CD8-positive, alpha-beta memory T cell (primary cell): ENCODE data around the gene GLRX. TPM values are rescaled to one million over a fixed set of nuclear protein-coding genes. Genes with fewer than 3 reads are reported as not detected.
"Not testable (repeated sequence)": the region's sequence is repeated elsewhere in the genome, so short reads cannot be mapped to it uniquely, and the experiment has no call there.

Experiments
- CTCF ChIA-PET: fragments of 350-600 bp; sonication (Branson Sonifier 250); formaldehyde crosslinking; loops from one replicate; lab custom pipeline; 2021; ENCODE audit warnings: antibody characterized with exemption; lab: Charles Lee
- POLR2A ChIA-PET: fragments of 350-600 bp; sonication (Branson Sonifier 250); formaldehyde crosslinking; loops from one replicate; lab custom pipeline; 2021; ENCODE audit warnings: antibody characterized with exemption; lab: Charles Lee
- DNase-seq, 5 donors: peaks; one replicate each; pipeline versions ENCODE4 v3.0.0 to v3.0.0-alpha.2; 2020 to 2022; ENCODE audit warnings: mixed read lengths in 1 of 5
- H3K27ac ChIP-seq: one replicate; pipeline ENCODE4 v1.7.0; 2013; ENCODE audit warnings: low read depth, mild to moderate bottlenecking, low read length, moderate library complexity
- H3K27me3 ChIP-seq: 2 replicates; pipeline ENCODE4 v1.7.0; 2013; ENCODE audit warnings: low read length, mild to moderate bottlenecking; ENCODE audit not compliant: insufficient read depth, poor library complexity, severe bottlenecking
- H3K36me3 ChIP-seq: 2 replicates; pipeline ENCODE4 v1.7.0; 2013; ENCODE audit warnings: mild to moderate bottlenecking, low read length, moderate library complexity; ENCODE audit not compliant: insufficient read depth
- H3K4me1 ChIP-seq: 2 replicates; pipeline ENCODE4 v1.7.0; 2013; ENCODE audit warnings: mild to moderate bottlenecking, low read length, moderate library complexity; ENCODE audit not compliant: insufficient read depth
- H3K4me3 ChIP-seq: 2 replicates; pipeline ENCODE4 v1.7.0; 2013; ENCODE audit warnings: mild to moderate bottlenecking, low read length
- H3K9me3 ChIP-seq: 2 replicates; pipeline ENCODE4 v1.7.0; 2013; ENCODE audit warnings: mild to moderate bottlenecking, low read length
- H3K27ac Mint-ChIP-seq, 8 donors: one replicate each; pipeline ENCODE4 v1.8.0; 2020 to 2021; ENCODE audit warnings: mixed read lengths in 8 of 8, mild to moderate bottlenecking in 6 of 8, inconsistent platforms in 3 of 8, moderate library complexity in 3 of 8
- H3K27me3 Mint-ChIP-seq, 2 donors: one replicate each; pipeline ENCODE4 v1.8.0; 2020 to 2021; ENCODE audit warnings: mixed read lengths in 2 of 2, mild to moderate bottlenecking in 1 of 2, moderate library complexity in 1 of 2
- H3K36me3 Mint-ChIP-seq, 3 donors: one replicate each; pipeline ENCODE4 v1.8.0; 2020 to 2021; ENCODE audit warnings: mixed read lengths in 3 of 3, inconsistent platforms in 1 of 3, mild to moderate bottlenecking in 1 of 3
- H3K4me1 Mint-ChIP-seq, 3 donors: one replicate each; pipeline ENCODE4 v1.8.0; 2020 to 2021; ENCODE audit warnings: mixed read lengths in 3 of 3, inconsistent platforms in 1 of 3, mild to moderate bottlenecking in 1 of 3
- H3K4me3 Mint-ChIP-seq, 7 donors: one replicate each; pipeline ENCODE4 v1.8.0; 2020 to 2021; ENCODE audit warnings: mixed read lengths in 7 of 7, mild to moderate bottlenecking in 6 of 7, moderate library complexity in 4 of 7, inconsistent platforms in 2 of 7
- H3K9me3 Mint-ChIP-seq, 5 donors: one replicate each; pipeline ENCODE4 v1.8.0; 2020 to 2022; ENCODE audit warnings: mixed read lengths in 5 of 5, mild to moderate bottlenecking in 3 of 5, moderate library complexity in 2 of 5, inconsistent platforms in 1 of 5
- polyA plus RNA-seq: library from polyadenylated mRNA; unstranded; fragments of 300-500 nt; fragmentation: Illumina TruSeq; gene quantifications from one replicate; pipeline ENCODE4 v1.2.3, GENCODE V29; 2021
- total RNA-seq, 2 experiments: library from RNA; stranded (reverse); gene quantifications; one replicate each; pipeline ENCODE4 v1.2.3, GENCODE V29; 2021

Gene GLRX
- total and polyA plus RNA-seq, 3 experiments from 2014 or later: 22.2 to 240 (median 25.0) TPM

GRCh38 chr5:95811126-95811423, 11.5 kb downstream of the GLRX start:
- Mint-ChIP-seq H3K36me3 (peaks cover 7 to 44% (median 21%) of the 10 kb centered on the region in 3 donors), H3K4me3 (peak overlapping the region in 4 of 7 donors; percentile 46 to 82 (median 69)), H3K4me1 (peaks cover 82 to 84% (median 82%) of the 10 kb centered on the region in 3 donors), H3K27ac (peak overlapping the region in 7 of 8 donors; percentile 65 to 96 (median 86))
- H3K4me3 ChIP-seq, H3K27me3 Mint-ChIP-seq, H3K9me3 ChIP-seq, H3K27me3 ChIP-seq, H3K27ac ChIP-seq, DNase-seq, H3K9me3 Mint-ChIP-seq: not testable (repeated sequence)
- CTCF ChIA-PET: interaction anchor here (1.7 to 8.3 kb wide), 3 partner anchors 10 to 30 kb away, joined by 5 to 85 read pairs (median 45); partner anchors contain the start of gene GLRX
- peaks cover 79% of the 10 kb centered on the region for H3K4me1 ChIP-seq
- peaks cover 20% of the 10 kb centered on the region for H3K36me3 ChIP-seq
- POLR2A ChIA-PET: interaction anchor here (4.1 kb wide), 1 partner anchor 10 kb away, joined by 72 read pairs; the partner anchor contains the start of gene GLRX

DNA sequence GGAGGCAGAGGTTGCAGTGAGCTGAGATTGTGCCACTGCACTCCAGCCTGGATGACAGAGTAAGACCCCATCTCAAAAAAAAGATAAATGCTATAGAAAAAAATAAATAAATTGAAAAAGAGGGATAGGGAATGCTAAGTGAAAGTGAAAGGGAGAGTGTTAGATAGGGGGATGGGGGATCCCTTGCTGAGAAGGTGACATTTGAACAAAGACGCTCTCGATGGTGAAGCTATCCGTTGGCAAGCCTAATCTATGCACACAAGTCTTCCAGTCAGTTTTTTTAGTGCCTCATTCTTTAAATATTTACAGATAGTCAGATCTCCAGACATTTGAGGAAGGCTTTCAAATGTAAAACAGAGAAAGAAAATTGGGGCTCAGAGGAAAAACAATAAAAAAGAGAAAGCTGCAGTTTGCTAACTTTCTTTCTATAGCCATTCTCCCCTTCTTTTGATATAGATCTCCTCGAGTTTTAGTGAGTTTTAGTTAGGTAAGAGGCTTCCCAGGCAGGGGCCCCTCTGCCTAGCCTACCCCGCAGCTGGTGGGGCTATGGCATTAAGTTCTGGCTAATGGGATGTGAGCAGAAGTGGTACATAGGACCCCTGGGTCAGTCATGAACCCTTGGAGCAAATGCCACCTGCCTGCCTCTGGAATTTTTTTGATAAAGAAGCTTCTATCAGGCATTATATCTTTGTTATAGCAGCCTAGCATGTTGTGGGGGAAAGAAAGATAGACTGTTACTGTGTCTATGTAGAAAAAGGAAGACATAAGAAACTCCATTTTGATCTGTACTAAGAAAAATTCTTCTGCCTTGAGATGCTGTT, 12.0 kb downstream of the GLRX start:
- Histone ChIP-seq H3K4me3 (no peak overlapping the region), H3K27me3 (no peaks in the 10 kb centered on the region), H3K36me3 (peaks cover 17% of the 10 kb centered on the region), H3K4me1 (peaks cover 73% of the 10 kb centered on the region), H3K27ac (no peak overlapping the region), H3K9me3 (no peaks in the 10 kb centered on the region)
- CTCF ChIA-PET: interaction anchor here (0.9 to 8.3 kb wide), 4 partner anchors 11 to 29 kb away, joined by 3 to 85 read pairs (median 25); partner anchors contain the start of gene GLRX
- Mint-ChIP-seq H3K36me3 (peaks cover 4 to 38% (median 15%) of the 10 kb centered on the region in 3 donors), H3K9me3 (no peaks in the 10 kb centered on the region), H3K27me3 (no peaks in the 10 kb centered on the region), H3K4me3 (peak overlapping the region; percentile 59 to 82 (median 68)), H3K4me1 (peaks cover 76 to 78% (median 77%) of the 10 kb centered on the region in 3 donors), H3K27ac (peak overlapping the region; percentile 65 to 96 (median 88))
- DNase-seq: no peak
- POLR2A ChIA-PET: interaction anchor here (1.0 to 4.1 kb wide), 2 partner anchors 11 to 24 kb away, joined by 3 to 72 read pairs; partner anchors contain the start of gene GLRX

DNA sequence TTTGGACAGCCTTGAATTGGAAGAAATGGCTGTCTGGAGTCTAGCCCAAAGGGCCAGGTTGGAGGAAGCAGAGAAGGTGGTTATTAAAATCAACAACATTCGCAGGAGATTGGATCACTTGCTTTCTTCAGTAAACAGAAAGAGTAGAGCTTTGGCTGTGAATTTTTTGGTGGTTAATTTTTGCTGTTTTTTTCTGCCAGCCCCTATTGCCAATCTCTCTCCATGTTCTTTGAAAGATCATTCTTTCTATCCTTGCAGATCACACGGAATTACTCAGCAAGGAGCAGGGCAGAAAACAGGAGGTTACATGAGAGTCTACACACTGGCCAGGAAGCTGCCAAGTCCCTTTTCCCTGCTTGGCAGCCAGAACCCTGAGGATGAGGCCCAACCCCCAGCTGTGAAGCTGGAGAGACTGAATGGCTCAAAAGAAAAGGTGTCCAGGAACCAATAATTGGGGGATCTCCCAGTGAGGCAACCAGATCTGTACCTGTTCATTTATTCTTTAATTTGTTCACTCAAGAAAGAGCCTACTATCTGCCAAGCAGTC, 13.0 kb downstream of the GLRX start:
- Histone ChIP-seq H3K36me3 (peaks cover 6% of the 10 kb centered on the region), H3K9me3 (no peaks in the 10 kb centered on the region), H3K4me3 (no peak overlapping the region), H3K4me1 (peaks cover 63% of the 10 kb centered on the region), H3K27ac (no peak overlapping the region), H3K27me3 (no peaks in the 10 kb centered on the region)
- H3K27ac Mint-ChIP-seq: peak overlapping the region; percentile 65 to 96 (median 87)
- no peaks in the 10 kb centered on the region for H3K9me3 Mint-ChIP-seq
- peaks cover 66 to 71% (median 68%) of the 10 kb centered on the region in 3 donors for H3K4me1 Mint-ChIP-seq
- ChIA-PET CTCF (interaction anchor here (0.9 to 8.3 kb wide), 5 partner anchors 12 to 35 kb away, joined by 3 to 85 read pairs (median 10); partner anchors contain the start of gene GLRX), POLR2A (interaction anchor here (1.3 to 4.1 kb wide), 2 partner anchors 12 to 35 kb away, joined by 7 to 72 read pairs; partner anchors contain the start of gene GLRX)
- H3K27me3 Mint-ChIP-seq: no peaks in the 10 kb centered on the region
- H3K36me3 Mint-ChIP-seq: peaks cover 4 to 29% (median 12%) of the 10 kb centered on the region in 3 donors
- H3K4me3 Mint-ChIP-seq: peak overlapping the region in 6 of 7 donors; percentile 9 to 82 (median 70)
- no peak for DNase-seq

- Mint-ChIP-seq H3K4me3 (peak overlapping the region; percentile 20 to 82 (median 71)), H3K4me1 (peaks cover 60 to 65% (median 61%) of the 10 kb centered on the region in 3 donors)
- POLR2A ChIA-PET: interaction anchor here (1.3 to 4.1 kb wide), 3 partner anchors 12 to 35 kb away, joined by 7 to 72 read pairs (median 7); partner anchors contain the start of gene GLRX
Observed at GRCh38 chr5:95808686-95809413, 13.7 kb downstream of the GLRX start.

DNA sequence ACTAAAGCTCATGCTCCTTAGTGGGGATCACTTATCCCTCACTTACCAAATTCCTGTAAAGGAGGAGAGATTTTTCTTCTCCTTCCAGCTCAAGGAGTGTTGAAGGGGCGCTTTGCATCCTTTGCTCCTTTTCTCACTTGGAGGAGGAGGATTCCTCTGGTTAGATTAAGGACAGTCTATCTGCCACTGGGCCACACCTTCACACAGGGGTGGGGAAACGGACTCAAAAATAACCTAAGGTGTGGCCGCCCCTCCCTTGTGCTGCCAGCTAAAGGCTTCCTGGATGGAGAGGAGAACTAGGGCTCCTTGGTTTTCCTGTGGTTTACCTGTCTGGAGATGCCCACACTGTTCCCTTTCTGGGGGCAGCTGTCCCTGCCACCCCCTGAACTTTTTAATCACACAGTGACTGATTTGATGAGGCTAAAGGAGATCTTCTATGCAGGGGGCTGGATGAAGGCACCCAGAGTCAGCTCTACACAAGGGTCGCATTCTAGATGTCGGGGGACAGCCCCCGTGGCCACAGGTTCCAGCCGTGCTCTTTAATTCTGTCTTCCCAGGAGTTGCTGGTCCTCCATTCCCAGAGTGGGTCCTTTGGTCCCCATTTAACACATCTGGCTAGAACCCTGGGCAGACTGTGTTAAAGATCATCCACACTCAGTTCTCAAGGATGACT, 14.4 kb downstream of the GLRX start:
- Histone ChIP-seq H3K9me3 (no peaks in the 10 kb centered on the region), H3K27me3 (no peaks in the 10 kb centered on the region), H3K4me1 (peaks cover 50% of the 10 kb centered on the region), H3K27ac (peak overlapping the region; percentile 4), H3K36me3 (no peaks in the 10 kb centered on the region), H3K4me3 (peak overlapping the region; percentile 31)
- Mint-ChIP-seq H3K4me3 (peak overlapping the region; percentile 20 to 82 (median 71)), H3K9me3 (no peaks in the 10 kb centered on the region), H3K4me1 (peaks cover 55 to 60% (median 56%) of the 10 kb centered on the region in 3 donors), H3K27me3 (no peaks in the 10 kb centered on the region), H3K27ac (peak overlapping the region; percentile 65 to 96 (median 87)), H3K36me3 (peaks cover 4 to 15% (median 5%) of the 10 kb centered on the region in 3 donors)
- POLR2A ChIA-PET: interaction anchor here (1.3 to 4.1 kb wide), 3 partner anchors 13 to 36 kb away, joined by 7 to 72 read pairs (median 7); partner anchors contain the start of gene GLRX
- CTCF ChIA-PET: interaction anchor here (0.8 to 8.3 kb wide), 13 partner anchors 13 to 166 kb away, joined by 3 to 85 read pairs (median 6); partner anchors contain the start of gene GLRX
- DNase-seq: no peak

More at GRCh38 chr5:95808686-95809413, 13.7 kb downstream of the GLRX start:
- Histone ChIP-seq H3K27me3 (no peaks in the 10 kb centered on the region), H3K9me3 (no peaks in the 10 kb centered on the region), H3K4me3 (peak overlapping the region; percentile 31), H3K4me1 (peaks cover 57% of the 10 kb centered on the region), H3K36me3 (peaks cover under 1% of the 10 kb centered on the region), H3K27ac (peak overlapping the region; percentile 4)
- peak; percentile 67 to 90 (median 86) for DNase-seq
- Mint-ChIP-seq H3K36me3 (peaks cover 4 to 22% (median 7%) of the 10 kb centered on the region in 3 donors), H3K27ac (peak overlapping the region; percentile 65 to 96 (median 87)), H3K9me3 (no peaks in the 10 kb centered on the region), H3K27me3 (no peaks in the 10 kb centered on the region)
- CTCF ChIA-PET: interaction anchor here (0.8 to 8.3 kb wide), 13 partner anchors 12 to 167 kb away, joined by 3 to 85 read pairs (median 6); partner anchors contain the start of gene GLRX

- CTCF ChIA-PET: interaction anchor here (5.2 to 8.3 kb wide), 2 partner anchors 15 to 25 kb away, joined by 45 to 85 read pairs; partner anchors contain the start of gene GLRX
Observed at GRCh38 chr5:95806687-95807086, 15.8 kb downstream of the GLRX start.

More at GRCh38 chr5:95806687-95807086, 15.8 kb downstream of the GLRX start:
- no peak for DNase-seq
- Histone ChIP-seq H3K27me3 (no peaks in the 10 kb centered on the region), H3K4me1 (peaks cover 40% of the 10 kb centered on the region), H3K9me3 (no peaks in the 10 kb centered on the region), H3K4me3 (no peak overlapping the region), H3K27ac (no peak overlapping the region), H3K36me3 (no peaks in the 10 kb centered on the region)
- POLR2A ChIA-PET: no interaction called here
- no peaks in the 10 kb centered on the region for H3K9me3 Mint-ChIP-seq
- H3K27me3 Mint-ChIP-seq: peaks cover 0 to 2% of the 10 kb centered on the region in 2 donors
- H3K4me3 Mint-ChIP-seq: no peak overlapping the region
- H3K27ac Mint-ChIP-seq: peak overlapping the region in 2 of 8 donors; percentile 11 to 54
- peaks cover 43 to 47% (median 46%) of the 10 kb centered on the region in 3 donors for H3K4me1 Mint-ChIP-seq
- H3K36me3 Mint-ChIP-seq: peaks cover 4 to 6% (median 4%) of the 10 kb centered on the region in 3 donors
